Lower leg skin (tissue), 4 donors: ENCODE measurements around the gene ANOS1. TPM values are rescaled to one million over a fixed set of nuclear protein-coding genes. Genes with fewer than 3 reads are reported as not detected.
"Not testable (repeated sequence)": the region's sequence is repeated elsewhere in the genome, so short reads cannot be mapped to it uniquely, and the experiment has no call there.

Experiments
- DNase-seq, 2 donors: peaks; one replicate each; pipeline ENCODE4 v3.0.0-alpha.2; 2019; ENCODE audit warnings: low spot score in 2 of 2
- H3K4me3 ChIP-seq: fragments of 200-600 bp; sonication (generic); 2 replicates; pipeline ENCODE4 v1.5.1; 2017; ENCODE audit warnings: mild to moderate bottlenecking, low read depth; ENCODE audit not compliant: poor library complexity, severe bottlenecking
- POLR2A ChIP-seq, 2 donors: fragments of 450-650 bp; IDR thresholded peaks; one replicate each; pipeline ENCODE4 v1.6.1; 2016 to 2017; ENCODE audit warnings: antibody characterized with exemption in 2 of 2, mild to moderate bottlenecking in 1 of 2, moderate library complexity in 1 of 2
- WGBS, 2 donors: methylation state at CpG; one replicate each; pipeline ENCODE4 v1.1.5; 2018; 5-methylcytosine and 5-hydroxymethylcytosine counted together
- intact Hi-C: fragments of 100-400 bp; cut with DNase I; formaldehyde crosslinking; loops from one replicate; pipeline ENCODE4 v1.15.0; 2023; ENCODE audit warnings: low total_unique reads
- total RNA-seq, 4 donors: library from RNA; depleted of rRNA; stranded (reverse); fragments of >200 nt; gene quantifications; one replicate each; pipeline ENCODE4 v1.1.0, GENCODE V29; 2016
- TF ChIP-seq, protein P1 (sequence below), 3 donors: fragments of 450-650 bp; IDR thresholded peaks; one replicate each; pipeline ENCODE4 v1.5.1; 2016; ENCODE audit warnings: antibody characterized with exemption in 3 of 3, mild to moderate bottlenecking in 3 of 3, moderate library complexity in 2 of 3

The ANOS1 gene, protein sequence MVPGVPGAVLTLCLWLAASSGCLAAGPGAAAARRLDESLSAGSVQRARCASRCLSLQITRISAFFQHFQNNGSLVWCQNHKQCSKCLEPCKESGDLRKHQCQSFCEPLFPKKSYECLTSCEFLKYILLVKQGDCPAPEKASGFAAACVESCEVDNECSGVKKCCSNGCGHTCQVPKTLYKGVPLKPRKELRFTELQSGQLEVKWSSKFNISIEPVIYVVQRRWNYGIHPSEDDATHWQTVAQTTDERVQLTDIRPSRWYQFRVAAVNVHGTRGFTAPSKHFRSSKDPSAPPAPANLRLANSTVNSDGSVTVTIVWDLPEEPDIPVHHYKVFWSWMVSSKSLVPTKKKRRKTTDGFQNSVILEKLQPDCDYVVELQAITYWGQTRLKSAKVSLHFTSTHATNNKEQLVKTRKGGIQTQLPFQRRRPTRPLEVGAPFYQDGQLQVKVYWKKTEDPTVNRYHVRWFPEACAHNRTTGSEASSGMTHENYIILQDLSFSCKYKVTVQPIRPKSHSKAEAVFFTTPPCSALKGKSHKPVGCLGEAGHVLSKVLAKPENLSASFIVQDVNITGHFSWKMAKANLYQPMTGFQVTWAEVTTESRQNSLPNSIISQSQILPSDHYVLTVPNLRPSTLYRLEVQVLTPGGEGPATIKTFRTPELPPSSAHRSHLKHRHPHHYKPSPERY
- total RNA-seq, result 1 to 10 TPM; 2.7 to 7.5 (median 5.4) TPM

- no peak for DNase-seq
- intact Hi-C loops, result no loop called here
- TF ChIP-seq POLR2A (IDR thresholded peaks at IDR 0.05), result no peak
- TF ChIP-seq, protein P1, sequence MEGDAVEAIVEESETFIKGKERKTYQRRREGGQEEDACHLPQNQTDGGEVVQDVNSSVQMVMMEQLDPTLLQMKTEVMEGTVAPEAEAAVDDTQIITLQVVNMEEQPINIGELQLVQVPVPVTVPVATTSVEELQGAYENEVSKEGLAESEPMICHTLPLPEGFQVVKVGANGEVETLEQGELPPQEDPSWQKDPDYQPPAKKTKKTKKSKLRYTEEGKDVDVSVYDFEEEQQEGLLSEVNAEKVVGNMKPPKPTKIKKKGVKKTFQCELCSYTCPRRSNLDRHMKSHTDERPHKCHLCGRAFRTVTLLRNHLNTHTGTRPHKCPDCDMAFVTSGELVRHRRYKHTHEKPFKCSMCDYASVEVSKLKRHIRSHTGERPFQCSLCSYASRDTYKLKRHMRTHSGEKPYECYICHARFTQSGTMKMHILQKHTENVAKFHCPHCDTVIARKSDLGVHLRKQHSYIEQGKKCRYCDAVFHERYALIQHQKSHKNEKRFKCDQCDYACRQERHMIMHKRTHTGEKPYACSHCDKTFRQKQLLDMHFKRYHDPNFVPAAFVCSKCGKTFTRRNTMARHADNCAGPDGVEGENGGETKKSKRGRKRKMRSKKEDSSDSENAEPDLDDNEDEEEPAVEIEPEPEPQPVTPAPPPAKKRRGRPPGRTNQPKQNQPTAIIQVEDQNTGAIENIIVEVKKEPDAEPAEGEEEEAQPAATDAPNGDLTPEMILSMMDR (IDR thresholded peaks at IDR 0.05), result no peak
- WGBS, 2 donors, result 0 to 4% methylated on average over 1 to 35 of the region's 88 CpGs
- no peak within 1 kb of the TSS for H3K4me3 ChIP-seq
These were observed at the start of gene ANOS1 for GRCh38 chrX:8731559-8732395. ANOS1 (minus strand) TSS chrX:8732137; CDS start chrX:8732036, 101 bp downstream.

GRCh38 chrX:8773117-8773516 is 41.2 kb upstream of the ANOS1 start:
- 68 to 80% methylated on average over 2 to 5 of the region's 5 CpGs for WGBS, 2 donors
- no peak overlapping the region for H3K4me3 ChIP-seq
- TF ChIP-seq POLR2A (IDR thresholded peaks at IDR 0.05), result no peak
- TF ChIP-seq, protein P1 (IDR thresholded peaks at IDR 0.05), result no peak
- intact Hi-C loops, result no loop called here
- DNase-seq, result no peak

DNA sequence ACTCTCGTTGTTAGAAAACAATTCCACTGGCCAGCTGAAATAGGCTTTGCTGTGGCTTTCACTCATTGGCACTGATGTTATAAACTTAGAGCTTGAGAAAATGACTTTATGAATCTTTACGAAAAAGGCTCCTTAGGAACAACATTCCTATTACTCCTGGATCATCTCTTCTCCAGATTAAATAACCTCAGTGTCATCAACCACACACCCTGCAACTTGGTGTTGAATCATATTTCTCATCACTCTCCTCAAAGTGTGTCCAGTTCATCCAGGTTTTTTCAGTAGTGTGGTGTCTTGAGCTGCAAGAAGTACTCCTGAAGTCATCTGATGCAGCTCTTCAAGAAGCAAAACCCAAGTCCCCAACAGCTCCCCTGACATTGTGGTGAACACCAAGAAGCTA is 28.1 kb upstream of the ANOS1 start:
- no peak overlapping the region for H3K4me3 ChIP-seq
- DNase-seq, result no peak
- 93 to 96% methylated on average over 2 of the region's 2 CpGs for WGBS, 2 donors
- TF ChIP-seq, protein P1 (IDR thresholded peaks at IDR 0.05), result no peak
- no peak for TF ChIP-seq POLR2A (IDR thresholded peaks at IDR 0.05)
- intact Hi-C loops, result no loop called here

- intact Hi-C loops, result not testable (repeated sequence)
- 61 to 63% methylated on average over 5 of the region's 5 CpGs for WGBS, 2 donors
These were observed 26.8 kb upstream of the ANOS1 start for GRCh38 chrX:8758706-8759105.

DNA sequence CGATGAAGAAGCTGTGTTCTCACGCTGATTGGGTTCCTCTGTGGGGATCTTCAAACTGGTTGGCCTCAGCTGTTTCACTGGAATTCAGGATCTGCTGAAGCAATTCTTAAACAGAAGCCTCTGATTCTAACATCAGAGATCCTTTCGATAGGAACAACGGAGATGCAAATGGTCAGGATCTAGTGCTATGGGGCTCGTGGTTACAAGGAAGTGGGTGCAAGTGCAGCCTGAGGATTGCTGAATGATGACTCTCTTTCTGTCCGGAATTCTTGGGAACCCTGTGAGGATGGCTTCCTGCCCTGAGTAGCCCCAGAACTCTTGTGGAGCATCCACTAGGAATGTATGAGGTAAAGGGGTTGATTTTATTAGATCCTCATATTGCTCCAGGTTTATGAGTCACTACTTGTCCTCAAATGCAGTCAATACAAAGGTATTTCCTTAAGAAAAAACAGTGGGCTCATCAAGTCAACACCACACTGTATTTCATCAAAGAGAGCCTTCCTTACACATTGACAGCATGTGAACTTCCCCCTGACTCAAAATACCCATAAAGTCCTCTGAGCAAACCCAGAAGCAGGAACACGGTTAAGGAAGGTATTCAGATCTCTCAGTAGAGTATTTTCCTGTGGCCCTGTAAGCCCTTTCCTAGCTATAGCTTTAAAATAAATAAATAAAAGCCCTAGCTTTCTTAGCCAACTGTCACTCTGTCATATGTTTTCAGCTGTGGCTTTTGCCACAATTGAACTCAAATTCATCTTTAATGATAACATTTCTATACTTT is 25.9 kb upstream of the ANOS1 start:
- DNase-seq, intact Hi-C loops, H3K4me3 ChIP-seq: not testable (repeated sequence)
- 72 to 79% methylated on average over 5 to 7 of the region's 7 CpGs for WGBS, 2 donors

More at GRCh38 chrX:8758706-8759105, 26.8 kb upstream of the ANOS1 start:
- not testable (repeated sequence) for H3K4me3 ChIP-seq, DNase-seq

- TF ChIP-seq, protein P1 (IDR thresholded peaks at IDR 0.05), result no peak
- TF ChIP-seq POLR2A (IDR thresholded peaks at IDR 0.05), result no peak
- no peak overlapping the region for H3K4me3 ChIP-seq
- intact Hi-C loops, result no loop called here
- DNase-seq, result no peak
These were observed 23.9 kb upstream of the ANOS1 start for GRCh38 chrX:8755813-8756212.
